PC-3 (cell line): Measurements from ENCODE around the gene SEPTIN12. TPM values are rescaled to one million over a fixed set of nuclear protein-coding genes. Genes with fewer than 3 reads are reported as not detected.

ENCODE experiments used
- ATAC-seq: fragments of 200-7000 bp; cut with Tn5 transposase; 2 replicates; pipeline ENCODE4 v1.9.1; 2020; ENCODE audit warnings: mild to moderate bottlenecking, moderate library complexity
- BruUV-seq: library from RNA; stranded (reverse); fragments of 400-500 nt; replicated peaks from 2 replicates; lab custom pipeline; 2021; lab: Mats Ljungman, UMichigan
- CTCF ChIA-PET: fragments of 300-600 bp; sonication (Branson Sonifier 250); formaldehyde crosslinking; loops from one replicate; lab custom pipeline; 2022; ENCODE audit warnings: antibody characterized with exemption; lab: Charles Lee
- POLR2A ChIA-PET: fragments of 300-600 bp; sonication (Branson Sonifier 250); formaldehyde crosslinking; loops from one replicate; lab custom pipeline; 2022; ENCODE audit warnings: antibody characterized with exemption; ENCODE audit not compliant: unreplicated experiment; lab: Charles Lee
- DNase-seq: peaks from one replicate; pipeline ENCODE4 v3.0.0-alpha.2; 2015
- H2AFZ ChIP-seq: fragments of 300-600 bp; sonication (generic); 2 replicates; pipeline ENCODE4 v1.6.0; 2016; ENCODE audit warnings: antibody characterized with exemption, low read length
- H3F3A ChIP-seq: fragments of 300-600 bp; sonication (generic); one replicate; pipeline ENCODE4 v1.6.0; 2017; ENCODE audit warnings: antibody characterized with exemption, low read length, control low read depth, mild to moderate bottlenecking; ENCODE audit not compliant: unreplicated experiment
- H3K27ac ChIP-seq: fragments of 300-600 bp; sonication (generic); 2 replicates; pipeline ENCODE4 v1.5.1; 2016; ENCODE audit warnings: mild to moderate bottlenecking, low read length
- H3K27me3 ChIP-seq: fragments of 300-600 bp; sonication (generic); 2 replicates; pipeline ENCODE4 v1.6.1; 2016; ENCODE audit warnings: low read length, mixed read lengths
- H3K36me3 ChIP-seq: fragments of 300-600 bp; sonication (generic); 2 replicates; pipeline ENCODE4 v1.6.1; 2016; ENCODE audit warnings: low read depth, mixed run types, low read length, mixed read lengths
- H3K4me1 ChIP-seq: fragments of 300-600 bp; sonication (generic); 2 replicates; pipeline ENCODE4 v1.5.1; 2016; ENCODE audit warnings: low read length; ENCODE audit not compliant: insufficient read depth
- H3K4me2 ChIP-seq: fragments of 300-600 bp; sonication (generic); 2 replicates; pipeline ENCODE4 v1.6.0; 2016; ENCODE audit warnings: low read length
- H3K4me3 ChIP-seq: fragments of 300-600 bp; sonication (generic); 2 replicates; pipeline ENCODE4 v1.5.1; 2016; ENCODE audit warnings: mild to moderate bottlenecking, low read length, mixed read lengths
- H3K79me2 ChIP-seq: fragments of 300-600 bp; sonication (generic); 2 replicates; pipeline ENCODE4 v1.6.1; 2017; ENCODE audit warnings: low read length, mixed read lengths
- H3K9ac ChIP-seq: fragments of 300-600 bp; sonication (generic); 2 replicates; pipeline ENCODE4 v1.6.0; 2016; ENCODE audit warnings: mild to moderate bottlenecking, low read length
- H3K9me2 ChIP-seq: fragments of 300-600 bp; sonication (generic); replicated peaks from 2 replicates; pipeline ENCODE4 v1.6.1; 2016; ENCODE audit warnings: mixed run types, low read length, mixed read lengths
- H3K9me3 ChIP-seq: fragments of 300-600 bp; sonication (generic); 2 replicates; pipeline ENCODE4 v1.6.1; 2016; ENCODE audit warnings: low read length, mixed read lengths
- H4K20me1 ChIP-seq: fragments of 300-600 bp; sonication (generic); 2 replicates; pipeline ENCODE4 v1.6.1; 2016; ENCODE audit warnings: low read length, mixed read lengths
- EZH2 ChIP-seq: fragments of 300-600 bp; sonication (generic); IDR thresholded peaks from one replicate; pipeline ENCODE4 v1.6.1; 2017; ENCODE audit warnings: antibody characterized with exemption, mild to moderate bottlenecking, low read length; ENCODE audit not compliant: unreplicated experiment
- EZH2phosphoT487 ChIP-seq: fragments of 300-600 bp; sonication (generic); IDR thresholded peaks from 2 replicates; pipeline ENCODE4 v1.6.1; 2018; ENCODE audit warnings: mild to moderate bottlenecking, antibody characterized with exemption, low read length, borderline replicate concordance
- intact Hi-C: fragments of 100-400 bp; cut with micrococcal nuclease; formaldehyde crosslinking; loops from 2 replicates; pipeline ENCODE4 v1.9.0; 2023
- total RNA-seq: library from RNA; depleted of rRNA; stranded (reverse); fragments of >200 nt; gene quantifications from 2 replicates; pipeline ENCODE4 v1.2.3, GENCODE V29; 2014
- TF ChIP-seq, protein P1 (sequence below): fragments of 300-600 bp; sonication (generic); conservative IDR thresholded peaks from 2 replicates; pipeline ENCODE4 v1.5.1; 2017; ENCODE audit warnings: antibody characterized with exemption, low read depth, mild to moderate bottlenecking, low read length

SEPTIN12 gene
- total RNA-seq, 1 experiment from 2014 or later: not detected

GRCh38 chr16:4805231-4805630 is 17.1 kb upstream of the SEPTIN12 start:
- H3K4me1 ChIP-seq: peaks cover 14% of the 10 kb centered on the region
- no peaks in the 10 kb centered on the region for H3K27me3 ChIP-seq
- ATAC-seq (no peak), DNase-seq (no peak)
- H3K9me2 ChIP-seq: no peaks in the 10 kb centered on the region
- H3K27ac ChIP-seq: no peak overlapping the region
- TF ChIP-seq, protein P1, sequence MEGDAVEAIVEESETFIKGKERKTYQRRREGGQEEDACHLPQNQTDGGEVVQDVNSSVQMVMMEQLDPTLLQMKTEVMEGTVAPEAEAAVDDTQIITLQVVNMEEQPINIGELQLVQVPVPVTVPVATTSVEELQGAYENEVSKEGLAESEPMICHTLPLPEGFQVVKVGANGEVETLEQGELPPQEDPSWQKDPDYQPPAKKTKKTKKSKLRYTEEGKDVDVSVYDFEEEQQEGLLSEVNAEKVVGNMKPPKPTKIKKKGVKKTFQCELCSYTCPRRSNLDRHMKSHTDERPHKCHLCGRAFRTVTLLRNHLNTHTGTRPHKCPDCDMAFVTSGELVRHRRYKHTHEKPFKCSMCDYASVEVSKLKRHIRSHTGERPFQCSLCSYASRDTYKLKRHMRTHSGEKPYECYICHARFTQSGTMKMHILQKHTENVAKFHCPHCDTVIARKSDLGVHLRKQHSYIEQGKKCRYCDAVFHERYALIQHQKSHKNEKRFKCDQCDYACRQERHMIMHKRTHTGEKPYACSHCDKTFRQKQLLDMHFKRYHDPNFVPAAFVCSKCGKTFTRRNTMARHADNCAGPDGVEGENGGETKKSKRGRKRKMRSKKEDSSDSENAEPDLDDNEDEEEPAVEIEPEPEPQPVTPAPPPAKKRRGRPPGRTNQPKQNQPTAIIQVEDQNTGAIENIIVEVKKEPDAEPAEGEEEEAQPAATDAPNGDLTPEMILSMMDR: no peak
- TF ChIP-seq EZH2phosphoT487 (no peak), EZH2 (no peak)
- intact Hi-C loops: loop anchor here (10.0 kb wide), 1 partner anchor 150 kb away; the partner anchor contains the start of gene SEC14L5
- peaks cover 4% of the 10 kb centered on the region for H3K36me3 ChIP-seq
- no peaks in the 10 kb centered on the region for H4K20me1 ChIP-seq
- H3K4me2 ChIP-seq: no peak overlapping the region
- no peak overlapping the region for H3K9ac ChIP-seq
- no peaks in the 10 kb centered on the region for H3K79me2 ChIP-seq
- no peak overlapping the region for H3K4me3 ChIP-seq
- H3F3A ChIP-seq: no peaks in the 10 kb centered on the region
- CTCF ChIA-PET: no interaction called here
- no peak overlapping the region for H2AFZ ChIP-seq
- BruUV-seq: no TSS peak
- POLR2A ChIA-PET: no interaction called here
- no peaks in the 10 kb centered on the region for H3K9me3 ChIP-seq

DNA sequence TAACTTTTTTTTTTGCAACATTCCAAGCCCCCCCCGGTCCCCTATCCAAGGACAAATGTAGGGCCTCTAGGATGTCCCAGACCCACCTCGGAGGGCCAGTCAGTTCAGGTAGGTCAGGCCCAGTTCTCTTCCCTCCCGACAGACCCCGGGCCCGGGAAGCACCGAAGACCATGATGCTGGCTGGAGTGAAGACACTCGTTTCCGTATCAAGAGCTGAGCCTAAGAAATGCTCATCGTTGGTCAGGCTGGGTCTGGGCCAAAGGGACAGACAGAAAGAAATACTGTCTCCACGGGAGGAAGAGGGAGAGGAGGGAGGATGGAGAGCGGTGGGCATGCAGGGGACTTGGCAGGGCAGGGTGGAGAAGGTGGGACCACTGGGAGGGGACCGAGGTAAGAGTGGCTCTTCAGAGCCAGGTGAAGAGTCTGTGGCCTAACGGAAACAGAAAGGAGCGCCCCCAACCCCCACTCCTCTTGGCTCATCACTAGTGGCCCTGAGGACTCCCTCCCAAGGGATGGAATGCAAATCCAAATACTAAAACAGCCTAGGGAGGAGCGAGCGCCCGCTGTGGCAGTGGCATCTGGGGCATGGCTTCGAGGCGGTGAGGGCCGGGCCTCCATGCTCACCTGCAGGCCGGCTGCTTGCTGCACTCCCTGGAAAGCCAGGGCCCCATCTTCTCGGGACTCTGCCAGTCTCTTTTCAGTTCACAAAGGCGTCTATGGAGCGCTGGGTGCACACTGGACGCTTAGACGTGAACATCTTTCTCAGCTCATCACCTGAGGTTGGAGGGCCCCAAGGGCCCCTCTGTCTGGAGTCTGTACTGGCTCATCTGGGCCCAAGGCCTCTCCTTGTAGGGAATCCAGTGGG is 16.0 kb upstream of the SEPTIN12 start:
- Histone ChIP-seq H3K4me1 (peaks cover 14% of the 10 kb centered on the region), H3K27me3 (no peaks in the 10 kb centered on the region), H4K20me1 (no peaks in the 10 kb centered on the region), H2AFZ (no peak overlapping the region), H3K4me2 (no peak overlapping the region), H3K9me2 (no peaks in the 10 kb centered on the region), H3K79me2 (no peaks in the 10 kb centered on the region), H3K4me3 (no peak overlapping the region), H3K36me3 (peaks cover 4% of the 10 kb centered on the region; the same call in 1 of the 2 replicates), H3K27ac (no peak overlapping the region), H3K9me3 (no peaks in the 10 kb centered on the region), H3F3A (no peaks in the 10 kb centered on the region), H3K9ac (no peak overlapping the region)
- BruUV-seq: no TSS peak
- POLR2A ChIA-PET: no interaction called here
- DNase-seq (no peak), ATAC-seq (no peak)
- TF ChIP-seq EZH2phosphoT487: no peak
- TF ChIP-seq, protein P1: no peak
- TF ChIP-seq EZH2: no peak
- CTCF ChIA-PET: no interaction called here
- intact Hi-C loops: loop anchor here (5.0 to 10.0 kb wide), 2 partner anchors 72 to 151 kb away; partner anchors contain the start of genes ANKS3, DNAAF8 and SEC14L5
